ENCODE measurements around the gene TLE6. TPM values are rescaled to one million over a fixed set of nuclear protein-coding genes. Genes with fewer than 3 reads are reported as not detected.

TLE6 gene
- total and polyA plus RNA-seq, 2 donors (not counting 3 experiments of a cell fraction or from before 2014, with no cell fraction given), result 1.6 to 1.9 TPM

- POLR2A ChIA-PET, result no interaction called here
- no TSS peak for BruUV-seq (replicated peaks)
Measured at GRCh38 chr19:2978772-2979171, 1.4 kb downstream of the TLE6 start.

More at GRCh38 chr19:2978772-2979171, 1.4 kb downstream of the TLE6 start:
- Histone ChIP-seq H3K4me2 (ENCODE audit: insufficient read depth, low read length) (no peak overlapping the region), H4K20me1 (replicated peaks; ENCODE audit: control insufficient read depth, extremely low read depth, insufficient read depth, low read length) (no peaks in the 10 kb centered on the region), H3K9ac (replicated peaks; ENCODE audit: extremely low read depth, insufficient read depth, low read length) (no peak overlapping the region), H3K4me1 (ENCODE audit: control insufficient read depth, extremely low read depth, insufficient read depth, low read length) (peaks cover 30% of the 10 kb centered on the region), H3K4me3 (replicated peaks in 1 of 3; ENCODE audit: insufficient read depth in 1 of 3, low read depth in 1 of 3, low read length in 3 of 3) (no peak overlapping the region), H3K9me3 (replicated peaks; ENCODE audit: control insufficient read depth, insufficient read depth, low read length) (no peaks in the 10 kb centered on the region), H3K9me1 (replicated peaks; ENCODE audit: control insufficient read depth, extremely low read depth, insufficient read depth, low read length) (no peaks in the 10 kb centered on the region), H3K27me3 (ENCODE audit: control insufficient read depth in 2 of 2, insufficient read depth in 2 of 2, low read length in 2 of 2) (no peaks in the 10 kb centered on the region), H3K79me2 (ENCODE audit: control insufficient read depth, insufficient read depth, low read length) (no peaks in the 10 kb centered on the region), H2AFZ (ENCODE audit: low read depth, low read length) (no peak overlapping the region), H3K27ac (ENCODE audit: insufficient read depth, low read depth, low read length) (no peak overlapping the region), H3K36me3 (ENCODE audit: control insufficient read depth in 2 of 2, extremely low read depth in 1 of 2, insufficient read depth in 2 of 2, low read length in 2 of 2) (no peaks in the 10 kb centered on the region)
- dilution Hi-C loops (cut with MboI; ENCODE audit: extremely low pct_ligation_motif_present, low sequenced_read_pairs) (no loop called here), intact Hi-C loops (cut with micrococcal nuclease) (no loop called here)
- DNase-seq (ENCODE audit: low read depth, low spot score) (no peak), FAIRE-seq (no peak)
- CTCF ChIA-PET, result interaction anchor here (4.0 kb wide), 1 partner anchor 28 kb away, joined by 22 read pairs; no protein-coding TSS in a partner anchor
- TF ChIP-seq POLR2A (IDR thresholded peaks at IDR 0.05; ENCODE audit: low read depth, low read length) (no peak), CTCF (IDR thresholded peaks at IDR 0.05; ENCODE audit: extremely low read depth in 1 of 2, insufficient read depth in 1 of 2, low read depth in 1 of 2, low read length in 2 of 2) (no peak), MYC (IDR thresholded peaks at IDR 0.05; ENCODE audit: low read depth, low read length) (no peak), MAX (IDR thresholded peaks at IDR 0.05; ENCODE audit: insufficient read depth, insufficient read length) (no peak), GATA2 (IDR thresholded peaks at IDR 0.05; ENCODE audit: insufficient read depth, insufficient read length, low read depth, low read length) (no peak), POLR2AphosphoS5 (IDR thresholded peaks at IDR 0.05; ENCODE audit: insufficient read depth, low read depth, low read length) (no peak), EZH2 (IDR thresholded peaks at IDR 0.05; ENCODE audit: borderline replicate concordance, low read depth, low read length, severe bottlenecking) (no peak), JUN (IDR thresholded peaks at IDR 0.05; ENCODE audit: borderline replicate concordance, insufficient read depth, insufficient read length, low read depth) (no peak), FOS (IDR thresholded peaks at IDR 0.05; ENCODE audit: borderline replicate concordance, insufficient read depth, low read length) (no peak)

All from endothelial cell of umbilical vein (primary cell).